Activated B cell treated with CpG ODN at 0.5 μM for 24 hours (primary cell): ENCODE results near the gene ST6GAL2. TPM values are rescaled to one million over a fixed set of nuclear protein-coding genes. Genes with fewer than 3 reads are reported as not detected.

Experiments
- ATAC-seq: fragments of 200-7000 bp; cut with Tn5 transposase; one replicate; pipeline ENCODE4 v1.10.0; 2021; ENCODE audit warnings: low read depth, mild to moderate bottlenecking, moderate library complexity
- CTCF ChIA-PET: fragments of 350-600 bp; sonication (Branson Sonifier 250); formaldehyde crosslinking; loops from one replicate; lab custom pipeline; 2021; ENCODE audit warnings: antibody characterized with exemption; lab: Charles Lee
- POLR2A ChIA-PET: fragments of 350-600 bp; sonication (Branson Sonifier 250); formaldehyde crosslinking; loops from one replicate; lab custom pipeline; 2021; ENCODE audit warnings: antibody characterized with exemption; lab: Charles Lee
- DNase-seq: peaks from one replicate; pipeline ENCODE4 v3.0.0; 2022
- H3K27ac Mint-ChIP-seq: one replicate; pipeline ENCODE4 v1.8.0; 2020; ENCODE audit warnings: mixed read lengths
- H3K27me3 Mint-ChIP-seq: one replicate; pipeline ENCODE4 v1.8.0; 2021; ENCODE audit warnings: mixed read lengths
- H3K36me3 Mint-ChIP-seq: one replicate; pipeline ENCODE4 v1.8.0; 2021; ENCODE audit warnings: low read depth, mixed read lengths
- H3K4me1 Mint-ChIP-seq: one replicate; pipeline ENCODE4 v1.8.0; 2021; ENCODE audit warnings: mixed read lengths
- H3K4me3 Mint-ChIP-seq: one replicate; pipeline ENCODE4 v1.8.0; 2020; ENCODE audit warnings: mild to moderate bottlenecking, mixed read lengths
- H3K9me3 Mint-ChIP-seq: one replicate; pipeline ENCODE4 v1.8.0; 2020; ENCODE audit warnings: mixed read lengths
- intact Hi-C: fragments of 100-400 bp; cut with micrococcal nuclease; formaldehyde crosslinking; loops from one replicate; pipeline ENCODE4 v1.15.1; 2024
- total RNA-seq: library from RNA; stranded (reverse); gene quantifications from 2 replicates; pipeline ENCODE4 v1.2.3, GENCODE V29; 2022
- TF ChIP-seq, protein P1 (sequence below): fragments of 200-600 bp; IDR thresholded peaks from one replicate; pipeline ENCODE4 v1.8.0; 2022; ENCODE audit warnings: antibody characterized with exemption, mild to moderate bottlenecking

ST6GAL2 gene
- total RNA-seq, 1 donor from 2014 or later = not detected

DNA sequence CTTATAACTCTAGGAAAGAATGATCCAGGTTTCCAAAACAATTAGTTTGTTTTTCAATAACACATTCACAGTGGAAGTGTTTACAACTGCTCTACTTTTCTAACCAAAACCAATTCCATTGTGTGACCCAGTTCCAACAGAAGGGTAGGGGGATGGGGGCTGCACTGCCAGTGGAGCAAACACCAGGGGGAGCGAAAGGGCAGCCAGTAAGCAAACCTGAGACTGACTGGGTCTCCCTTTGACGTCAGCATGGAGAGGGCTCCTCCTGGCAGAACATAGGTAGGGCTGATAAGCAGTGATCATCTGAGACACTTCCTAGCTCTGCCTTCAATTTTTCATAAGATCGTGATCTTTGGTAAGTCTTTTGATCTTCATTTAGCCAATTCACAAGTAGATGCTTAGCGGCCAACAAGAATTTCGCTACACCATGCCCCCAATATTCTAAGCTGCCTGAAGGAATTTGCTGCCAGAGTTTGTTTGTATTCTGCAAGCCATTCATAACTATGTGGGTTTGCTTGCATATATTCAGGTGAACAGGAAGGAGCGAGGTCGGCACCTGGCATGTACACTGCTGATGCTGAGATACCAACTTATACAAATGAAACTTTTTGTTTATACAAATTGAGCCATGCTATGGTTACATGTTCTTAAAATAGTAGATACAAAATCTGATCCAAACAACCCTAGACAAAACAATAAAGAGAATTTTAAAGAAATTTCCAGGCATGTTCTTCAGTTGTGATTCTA, 45.9 kb downstream of the ST6GAL2 start:
- DNase-seq = no peak
- H3K36me3 Mint-ChIP-seq = no peaks in the 10 kb centered on the region
- intact Hi-C loops = no loop called here
- TF ChIP-seq, protein P1, sequence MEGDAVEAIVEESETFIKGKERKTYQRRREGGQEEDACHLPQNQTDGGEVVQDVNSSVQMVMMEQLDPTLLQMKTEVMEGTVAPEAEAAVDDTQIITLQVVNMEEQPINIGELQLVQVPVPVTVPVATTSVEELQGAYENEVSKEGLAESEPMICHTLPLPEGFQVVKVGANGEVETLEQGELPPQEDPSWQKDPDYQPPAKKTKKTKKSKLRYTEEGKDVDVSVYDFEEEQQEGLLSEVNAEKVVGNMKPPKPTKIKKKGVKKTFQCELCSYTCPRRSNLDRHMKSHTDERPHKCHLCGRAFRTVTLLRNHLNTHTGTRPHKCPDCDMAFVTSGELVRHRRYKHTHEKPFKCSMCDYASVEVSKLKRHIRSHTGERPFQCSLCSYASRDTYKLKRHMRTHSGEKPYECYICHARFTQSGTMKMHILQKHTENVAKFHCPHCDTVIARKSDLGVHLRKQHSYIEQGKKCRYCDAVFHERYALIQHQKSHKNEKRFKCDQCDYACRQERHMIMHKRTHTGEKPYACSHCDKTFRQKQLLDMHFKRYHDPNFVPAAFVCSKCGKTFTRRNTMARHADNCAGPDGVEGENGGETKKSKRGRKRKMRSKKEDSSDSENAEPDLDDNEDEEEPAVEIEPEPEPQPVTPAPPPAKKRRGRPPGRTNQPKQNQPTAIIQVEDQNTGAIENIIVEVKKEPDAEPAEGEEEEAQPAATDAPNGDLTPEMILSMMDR = no peak
- ChIA-PET CTCF (no interaction called here), POLR2A (no interaction called here)
- ATAC-seq = no peak
- no peak overlapping the region for H3K4me3 Mint-ChIP-seq
- no peaks in the 10 kb centered on the region for H3K9me3 Mint-ChIP-seq
- H3K4me1 Mint-ChIP-seq = no peaks in the 10 kb centered on the region
- no peaks in the 10 kb centered on the region for H3K27me3 Mint-ChIP-seq
- H3K27ac Mint-ChIP-seq = no peak overlapping the region

- POLR2A ChIA-PET = no interaction called here
- Mint-ChIP-seq H3K4me3 (no peak overlapping the region), H3K27ac (no peak overlapping the region), H3K36me3 (no peaks in the 10 kb centered on the region), H3K9me3 (no peaks in the 10 kb centered on the region), H3K4me1 (no peaks in the 10 kb centered on the region), H3K27me3 (peaks cover 2% of the 10 kb centered on the region)
- CTCF ChIA-PET = no interaction called here
- no peak for ATAC-seq
- DNase-seq = no peak
- intact Hi-C loops = no loop called here
- TF ChIP-seq, protein P1 = no peak
These were observed 52.7 kb downstream of the ST6GAL2 start for GRCh38 chr2:106833256-106833655.

DNA sequence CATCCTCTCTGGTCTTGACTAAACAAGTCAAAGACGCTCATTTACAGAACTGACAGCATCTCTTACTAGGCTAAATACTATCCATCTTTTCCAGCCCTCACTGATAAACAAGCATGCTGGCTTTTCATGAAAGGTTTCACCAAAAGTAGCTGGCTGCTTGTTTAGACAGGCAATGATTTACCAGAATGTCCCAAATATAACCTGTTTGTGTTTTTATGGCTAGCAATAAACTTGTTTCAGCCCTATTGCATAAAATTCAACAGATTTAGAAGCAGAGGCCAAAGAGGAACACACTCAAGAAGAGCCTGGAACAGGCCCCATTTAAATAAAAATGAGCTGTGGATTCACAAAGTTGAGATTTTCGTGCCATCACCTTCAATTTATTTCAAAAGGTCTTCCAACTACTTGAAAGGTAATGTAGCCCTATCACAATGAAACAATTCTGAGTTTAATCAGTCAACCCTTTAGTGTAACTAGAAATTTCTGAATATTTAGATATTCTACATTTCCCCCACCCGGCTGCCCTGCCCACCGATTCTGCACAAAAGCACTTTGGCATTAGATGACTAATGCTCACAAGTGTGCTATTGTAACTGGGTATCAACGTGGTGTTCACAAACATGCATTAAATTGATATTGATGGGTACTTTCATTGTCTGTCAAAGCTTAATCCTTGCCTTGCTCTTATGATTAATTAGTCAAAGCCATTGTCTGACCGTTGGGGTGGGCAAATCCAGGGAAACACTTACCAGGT, 54.0 kb downstream of the ST6GAL2 start:
- Mint-ChIP-seq H3K9me3 (no peaks in the 10 kb centered on the region), H3K27me3 (peaks cover 2% of the 10 kb centered on the region), H3K4me3 (no peak overlapping the region), H3K4me1 (no peaks in the 10 kb centered on the region), H3K36me3 (no peaks in the 10 kb centered on the region), H3K27ac (no peak overlapping the region)
- CTCF ChIA-PET = no interaction called here
- no peak for ATAC-seq
- intact Hi-C loops = no loop called here
- POLR2A ChIA-PET = no interaction called here
- TF ChIP-seq, protein P1 = no peak
- no peak for DNase-seq

DNA sequence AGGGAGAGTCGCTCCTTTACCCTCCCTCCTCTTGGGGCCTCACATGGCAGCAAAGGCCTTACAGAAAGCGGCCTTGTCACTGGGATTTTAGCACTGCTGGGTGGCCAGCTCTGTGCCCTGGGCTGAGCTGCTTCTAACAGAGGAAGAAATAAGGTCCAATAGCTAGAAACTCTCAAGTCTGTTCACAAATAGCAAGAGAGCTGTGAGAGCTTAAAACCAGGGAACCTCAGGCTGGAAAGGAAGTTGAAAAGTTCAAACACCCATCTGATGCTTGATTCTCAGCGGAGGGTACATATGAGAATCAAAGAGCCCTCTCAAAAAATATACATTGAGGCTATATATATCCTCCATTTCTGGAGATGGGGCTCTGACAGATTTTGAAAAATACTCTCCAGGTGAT, 54.7 kb downstream of the ST6GAL2 start:
- Mint-ChIP-seq H3K4me3 (no peak overlapping the region), H3K27ac (no peak overlapping the region), H3K9me3 (no peaks in the 10 kb centered on the region), H3K4me1 (no peaks in the 10 kb centered on the region), H3K27me3 (peaks cover 2% of the 10 kb centered on the region), H3K36me3 (no peaks in the 10 kb centered on the region)
- TF ChIP-seq, protein P1 = no peak
- ATAC-seq (no peak), DNase-seq (no peak)
- POLR2A ChIA-PET = no interaction called here
- CTCF ChIA-PET = no interaction called here
- intact Hi-C loops = no loop called here

GRCh38 chr2:106830191-106830590, 55.8 kb downstream of the ST6GAL2 start:
- intact Hi-C loops = no loop called here
- ChIA-PET POLR2A (no interaction called here), CTCF (no interaction called here)
- DNase-seq (no peak), ATAC-seq (no peak)
- TF ChIP-seq, protein P1 = no peak
- Mint-ChIP-seq H3K36me3 (no peaks in the 10 kb centered on the region), H3K27me3 (peaks cover 2% of the 10 kb centered on the region), H3K27ac (no peak overlapping the region), H3K4me1 (no peaks in the 10 kb centered on the region), H3K9me3 (peaks cover under 1% of the 10 kb centered on the region), H3K4me3 (no peak overlapping the region)
